Endodermal cell (in vitro differentiated cells): ENCODE measurements around the gene IRF4. TPM values are rescaled to one million over a fixed set of nuclear protein-coding genes. Genes with fewer than 3 reads are reported as not detected.

ENCODE experiments used
- DNase-seq: peaks from one replicate; pipeline ENCODE4 v3.0.0-alpha.2; 2017
- H3K27ac ChIP-seq: 2 replicates; pipeline ENCODE4 v1.5.1; 2013; ENCODE audit warnings: mild to moderate bottlenecking, low read depth, low read length, moderate library complexity
- H3K27me3 ChIP-seq: 2 replicates; pipeline ENCODE4 v1.6.1; 2013; ENCODE audit warnings: mild to moderate bottlenecking, low read length, moderate library complexity; ENCODE audit not compliant: insufficient read depth, control insufficient read depth, poor library complexity, severe bottlenecking
- H3K36me3 ChIP-seq: 2 replicates; pipeline ENCODE4 v1.7.0; 2013; ENCODE audit warnings: mild to moderate bottlenecking, low read length, moderate library complexity; ENCODE audit not compliant: control insufficient read depth, insufficient read depth
- H3K4me1 ChIP-seq: one replicate; pipeline ENCODE4 v1.7.0; 2013; ENCODE audit warnings: low read length; ENCODE audit not compliant: control insufficient read depth, insufficient read depth
- H3K4me3 ChIP-seq: 2 replicates; pipeline ENCODE4 v1.5.1; 2013; ENCODE audit warnings: mild to moderate bottlenecking, low read length, moderate library complexity
- H3K9ac ChIP-seq: 2 replicates; pipeline ENCODE4 v1.6.1; 2013; ENCODE audit warnings: mild to moderate bottlenecking, low read length, moderate library complexity; ENCODE audit not compliant: poor library complexity, severe bottlenecking; ENCODE audit errors: extremely low read depth
- H3K9me3 ChIP-seq: 2 replicates; pipeline ENCODE4 v1.6.1; 2013; ENCODE audit warnings: mild to moderate bottlenecking, low read length, moderate library complexity; ENCODE audit not compliant: control insufficient read depth
- H3K27ac Mint-ChIP-seq: 2 replicates; pipeline ENCODE4 v1.8.0; 2020; ENCODE audit warnings: mixed read lengths
- H3K27me3 Mint-ChIP-seq: 2 replicates; pipeline ENCODE4 v1.8.0; 2021; ENCODE audit warnings: mild to moderate bottlenecking, mixed read lengths; ENCODE audit not compliant: insufficient read depth
- H3K36me3 Mint-ChIP-seq: 2 replicates; pipeline ENCODE4 v1.8.0; 2020; ENCODE audit warnings: low read depth, mixed read lengths
- H3K4me1 Mint-ChIP-seq: 2 replicates; pipeline ENCODE4 v1.8.0; 2020; ENCODE audit warnings: mixed read lengths
- H3K4me3 Mint-ChIP-seq: 2 replicates; pipeline ENCODE4 v1.8.0; 2020; ENCODE audit warnings: mild to moderate bottlenecking, moderate library complexity, mixed read lengths
- H3K9me3 Mint-ChIP-seq: 2 replicates; pipeline ENCODE4 v1.8.0; 2020; ENCODE audit warnings: mild to moderate bottlenecking, mixed read lengths
- WGBS, 2 experiments: methylation state at CpG; one replicate each; pipeline versions ENCODE4 v1.1.5 to v1.1.7; 2013; ENCODE audit warnings: missing lambda C conversion rate in 2 of 2, mixed read lengths in 1 of 2; ENCODE audit not compliant: insufficient coverage in 1 of 2, insufficient read length in 1 of 2; 5-methylcytosine and 5-hydroxymethylcytosine counted together
- total RNA-seq, 2 donors: library from RNA; stranded (reverse); fragmentation: NEBNext Ultra II Directional in 1 of 2; extraction: Animal tissue kit (Norgen Biotek cat#: 25700) in 1 of 2; gene quantifications; 2 replicates in 1 of 2; 3 replicates in 1 of 2; pipeline ENCODE4 v1.2.1, GENCODE V29; 2021
- TF ChIP-seq, protein P1 (sequence below): fragments of 200-600 bp; sonication (generic); conservative IDR thresholded peaks from 2 replicates; pipeline ENCODE4 v1.5.0; 2021; ENCODE audit warnings: antibody characterized with exemption, mild to moderate bottlenecking

Gene IRF4
- total RNA-seq, 2 donors from 2014 or later = not detected

DNA sequence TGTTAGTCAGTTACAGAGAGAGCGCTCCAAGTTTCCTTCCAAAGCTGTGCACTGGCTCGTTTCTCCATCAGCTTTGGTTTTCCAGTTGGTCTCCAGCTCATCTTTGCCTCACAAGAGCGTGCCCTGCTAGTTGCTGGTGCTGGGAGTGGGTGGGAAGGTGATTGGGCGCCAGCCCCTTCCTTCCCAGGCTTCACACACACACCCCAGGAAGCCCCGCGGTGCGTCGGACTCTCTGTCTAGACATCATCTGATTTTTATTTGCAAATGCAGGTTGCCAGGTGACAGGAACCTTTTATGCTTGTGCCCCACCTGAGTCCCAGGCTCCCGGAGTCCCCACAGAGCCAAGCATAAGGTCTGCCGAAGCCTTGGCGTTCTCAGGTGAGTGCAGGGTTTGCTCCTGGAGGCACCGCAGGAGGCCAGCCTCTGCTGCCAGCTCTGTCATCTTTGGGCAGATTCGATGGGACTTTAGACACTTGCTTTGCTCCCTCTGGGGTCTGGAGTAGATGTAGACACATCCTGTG lies 7.1 kb downstream of the IRF4 start:
- Mint-ChIP-seq H3K27me3 (peaks cover 53% of the 10 kb centered on the region), H3K27ac (no peak overlapping the region), H3K4me1 (peaks cover 4% of the 10 kb centered on the region), H3K4me3 (no peak overlapping the region), H3K9me3 (no peaks in the 10 kb centered on the region), H3K36me3 (no peaks in the 10 kb centered on the region)
- TF ChIP-seq, protein P1, sequence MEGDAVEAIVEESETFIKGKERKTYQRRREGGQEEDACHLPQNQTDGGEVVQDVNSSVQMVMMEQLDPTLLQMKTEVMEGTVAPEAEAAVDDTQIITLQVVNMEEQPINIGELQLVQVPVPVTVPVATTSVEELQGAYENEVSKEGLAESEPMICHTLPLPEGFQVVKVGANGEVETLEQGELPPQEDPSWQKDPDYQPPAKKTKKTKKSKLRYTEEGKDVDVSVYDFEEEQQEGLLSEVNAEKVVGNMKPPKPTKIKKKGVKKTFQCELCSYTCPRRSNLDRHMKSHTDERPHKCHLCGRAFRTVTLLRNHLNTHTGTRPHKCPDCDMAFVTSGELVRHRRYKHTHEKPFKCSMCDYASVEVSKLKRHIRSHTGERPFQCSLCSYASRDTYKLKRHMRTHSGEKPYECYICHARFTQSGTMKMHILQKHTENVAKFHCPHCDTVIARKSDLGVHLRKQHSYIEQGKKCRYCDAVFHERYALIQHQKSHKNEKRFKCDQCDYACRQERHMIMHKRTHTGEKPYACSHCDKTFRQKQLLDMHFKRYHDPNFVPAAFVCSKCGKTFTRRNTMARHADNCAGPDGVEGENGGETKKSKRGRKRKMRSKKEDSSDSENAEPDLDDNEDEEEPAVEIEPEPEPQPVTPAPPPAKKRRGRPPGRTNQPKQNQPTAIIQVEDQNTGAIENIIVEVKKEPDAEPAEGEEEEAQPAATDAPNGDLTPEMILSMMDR = no peak
- DNase-seq = no peak
- Histone ChIP-seq H3K9ac (no peak overlapping the region), H3K9me3 (no peaks in the 10 kb centered on the region), H3K27ac (no peak overlapping the region), H3K27me3 (peaks cover 43% of the 10 kb centered on the region), H3K4me3 (no peak overlapping the region), H3K4me1 (no peaks in the 10 kb centered on the region), H3K36me3 (no peaks in the 10 kb centered on the region)
- 89 to 92% methylated on average over 5 to 12 of the region's 13 CpGs for WGBS, 2 experiments

DNA sequence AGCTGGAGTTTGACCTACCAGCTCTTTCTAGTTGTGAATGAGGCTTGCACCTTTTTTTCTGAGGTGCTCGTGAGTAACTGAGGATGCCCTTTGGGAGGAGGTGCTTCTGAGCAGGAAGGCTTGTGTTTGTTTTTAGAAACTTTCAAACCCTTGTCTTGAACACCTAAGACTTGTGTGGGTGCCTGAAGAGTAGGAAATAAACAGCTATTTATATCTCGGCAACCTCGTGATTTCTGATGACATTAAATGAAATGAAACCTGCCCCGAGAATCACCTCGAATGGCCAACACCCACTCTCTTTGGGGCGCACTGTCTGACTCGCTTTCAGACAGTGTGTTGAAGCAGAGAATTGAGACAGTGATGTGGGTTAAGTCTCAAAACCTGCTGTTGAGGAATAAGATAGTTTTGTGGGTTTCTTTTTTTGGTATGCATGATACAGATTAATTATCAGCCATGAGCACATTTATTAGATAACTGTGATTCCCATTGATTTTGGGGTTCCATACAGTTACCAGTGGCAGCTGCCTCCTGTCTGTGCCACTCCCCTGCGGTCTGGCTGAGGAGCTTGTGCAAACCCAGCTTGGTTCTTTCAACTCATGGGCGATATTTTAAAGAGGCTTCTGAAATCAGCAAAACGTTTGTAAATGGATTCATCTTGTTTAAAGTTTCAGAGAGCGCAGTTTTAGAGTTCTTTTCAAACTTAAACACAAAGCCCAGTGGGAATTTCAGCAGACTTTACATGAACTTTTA lies 8.4 kb downstream of the IRF4 start:
- WGBS, 2 experiments = 89 to 92% methylated on average over 11 of the region's 11 CpGs
- Histone ChIP-seq H3K9me3 (no peaks in the 10 kb centered on the region), H3K27ac (no peak overlapping the region), H3K4me1 (no peaks in the 10 kb centered on the region), H3K36me3 (no peaks in the 10 kb centered on the region), H3K9ac (no peak overlapping the region), H3K4me3 (no peak overlapping the region), H3K27me3 (peaks cover 29% of the 10 kb centered on the region)
- no peak overlapping the region for H3K27ac Mint-ChIP-seq
- H3K9me3 Mint-ChIP-seq = no peaks in the 10 kb centered on the region
- DNase-seq = no peak
- peaks cover 41% of the 10 kb centered on the region for H3K27me3 Mint-ChIP-seq
- no peak overlapping the region for H3K4me3 Mint-ChIP-seq
- TF ChIP-seq, protein P1 = no peak
- no peaks in the 10 kb centered on the region for H3K4me1 Mint-ChIP-seq
- H3K36me3 Mint-ChIP-seq = no peaks in the 10 kb centered on the region

DNA sequence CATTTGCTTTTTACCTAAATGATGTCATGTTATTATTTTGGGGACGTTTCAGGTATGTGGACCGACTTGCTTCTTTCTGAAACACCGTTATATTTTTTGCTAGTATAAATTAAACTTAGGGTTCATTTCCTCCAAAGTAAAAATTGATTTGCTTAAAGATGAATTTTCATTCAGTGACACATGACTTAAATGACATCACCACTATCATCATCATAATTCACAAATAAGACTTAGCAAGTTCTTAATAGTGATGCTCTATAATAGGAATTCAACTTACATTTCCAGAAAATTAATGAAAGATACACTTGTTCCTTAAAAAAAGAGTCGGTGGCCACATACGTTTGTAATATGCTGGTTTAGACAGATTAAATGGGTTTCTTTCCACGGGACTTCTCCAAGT lies 9.3 kb downstream of the IRF4 start:
- H3K36me3 ChIP-seq = no peaks in the 10 kb centered on the region
- no peak overlapping the region for H3K4me3 ChIP-seq
- H3K27ac Mint-ChIP-seq = no peak overlapping the region
- H3K4me3 Mint-ChIP-seq = no peak overlapping the region
- peaks cover 32% of the 10 kb centered on the region for H3K27me3 Mint-ChIP-seq
- no peaks in the 10 kb centered on the region for H3K9me3 ChIP-seq
- TF ChIP-seq, protein P1 = no peak
- H3K27me3 ChIP-seq = peaks cover 21% of the 10 kb centered on the region
- no peaks in the 10 kb centered on the region for H3K9me3 Mint-ChIP-seq
- no peak overlapping the region for H3K9ac ChIP-seq
- no peak for DNase-seq
- H3K4me1 Mint-ChIP-seq = no peaks in the 10 kb centered on the region
- no peak overlapping the region for H3K27ac ChIP-seq
- WGBS, 2 experiments = 92% methylated on average over 3 to 6 of the region's 6 CpGs
- H3K36me3 Mint-ChIP-seq = no peaks in the 10 kb centered on the region
- H3K4me1 ChIP-seq = no peaks in the 10 kb centered on the region
